ENCODE data around the gene SEC31B. TPM values are rescaled to one million over a fixed set of nuclear protein-coding genes. Genes with fewer than 3 reads are reported as not detected.

The SEC31B gene
- total RNA-seq, 4 donors from 2014 or later, result 8.8 to 24.9 (median 23.5) TPM

DNA sequence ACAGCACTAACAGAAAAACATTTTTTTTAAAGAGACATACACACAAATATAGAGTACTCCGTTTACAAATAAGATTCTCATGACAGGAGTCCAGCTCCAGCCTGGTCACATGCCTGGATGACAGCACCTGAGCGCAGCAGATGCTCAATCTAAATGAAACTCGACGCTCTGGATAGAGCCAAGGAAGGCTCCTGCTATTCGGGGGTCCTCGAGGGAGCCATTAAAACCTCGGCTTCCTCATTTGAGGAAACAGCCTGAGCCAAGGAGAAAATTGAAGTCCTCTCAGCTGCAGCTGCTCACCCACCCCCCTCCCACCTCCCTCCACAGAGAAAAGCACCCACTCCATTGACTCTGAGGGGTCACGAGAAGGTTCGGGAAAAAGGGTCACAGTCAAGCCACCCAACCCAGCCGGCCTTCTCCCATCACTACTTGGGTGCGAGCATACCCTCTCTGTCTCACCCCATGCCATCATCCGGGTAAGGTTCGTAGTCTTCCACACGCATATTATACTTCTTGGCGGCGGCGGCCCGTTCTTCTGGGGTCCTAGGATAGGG lies 9.3 kb upstream of the SEC31B start:
- peaks cover 0 to 19% (median 5%) of the 10 kb centered on the region in 4 donors for H3K4me1 ChIP-seq
- peaks cover 0 to 30% (median 0%) of the 10 kb centered on the region in 3 donors for H3K36me3 ChIP-seq
- no peaks in the 10 kb centered on the region for H3K9me3 ChIP-seq
- peak overlapping the region; percentile 79 to 83 (median 82) for H3K27ac ChIP-seq
- peak in 1 of 3 donors; percentile 50 for DNase-seq
- TF ChIP-seq POLR2A (IDR thresholded peaks at IDR 0.05), result no peak
- TF ChIP-seq, protein P1, sequence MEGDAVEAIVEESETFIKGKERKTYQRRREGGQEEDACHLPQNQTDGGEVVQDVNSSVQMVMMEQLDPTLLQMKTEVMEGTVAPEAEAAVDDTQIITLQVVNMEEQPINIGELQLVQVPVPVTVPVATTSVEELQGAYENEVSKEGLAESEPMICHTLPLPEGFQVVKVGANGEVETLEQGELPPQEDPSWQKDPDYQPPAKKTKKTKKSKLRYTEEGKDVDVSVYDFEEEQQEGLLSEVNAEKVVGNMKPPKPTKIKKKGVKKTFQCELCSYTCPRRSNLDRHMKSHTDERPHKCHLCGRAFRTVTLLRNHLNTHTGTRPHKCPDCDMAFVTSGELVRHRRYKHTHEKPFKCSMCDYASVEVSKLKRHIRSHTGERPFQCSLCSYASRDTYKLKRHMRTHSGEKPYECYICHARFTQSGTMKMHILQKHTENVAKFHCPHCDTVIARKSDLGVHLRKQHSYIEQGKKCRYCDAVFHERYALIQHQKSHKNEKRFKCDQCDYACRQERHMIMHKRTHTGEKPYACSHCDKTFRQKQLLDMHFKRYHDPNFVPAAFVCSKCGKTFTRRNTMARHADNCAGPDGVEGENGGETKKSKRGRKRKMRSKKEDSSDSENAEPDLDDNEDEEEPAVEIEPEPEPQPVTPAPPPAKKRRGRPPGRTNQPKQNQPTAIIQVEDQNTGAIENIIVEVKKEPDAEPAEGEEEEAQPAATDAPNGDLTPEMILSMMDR (IDR thresholded peaks at IDR 0.05), result no peak
- H3K27me3 ChIP-seq, result no peaks in the 10 kb centered on the region
- peak overlapping the region; percentile 66 to 93 (median 85) for H3K4me3 ChIP-seq

DNA sequence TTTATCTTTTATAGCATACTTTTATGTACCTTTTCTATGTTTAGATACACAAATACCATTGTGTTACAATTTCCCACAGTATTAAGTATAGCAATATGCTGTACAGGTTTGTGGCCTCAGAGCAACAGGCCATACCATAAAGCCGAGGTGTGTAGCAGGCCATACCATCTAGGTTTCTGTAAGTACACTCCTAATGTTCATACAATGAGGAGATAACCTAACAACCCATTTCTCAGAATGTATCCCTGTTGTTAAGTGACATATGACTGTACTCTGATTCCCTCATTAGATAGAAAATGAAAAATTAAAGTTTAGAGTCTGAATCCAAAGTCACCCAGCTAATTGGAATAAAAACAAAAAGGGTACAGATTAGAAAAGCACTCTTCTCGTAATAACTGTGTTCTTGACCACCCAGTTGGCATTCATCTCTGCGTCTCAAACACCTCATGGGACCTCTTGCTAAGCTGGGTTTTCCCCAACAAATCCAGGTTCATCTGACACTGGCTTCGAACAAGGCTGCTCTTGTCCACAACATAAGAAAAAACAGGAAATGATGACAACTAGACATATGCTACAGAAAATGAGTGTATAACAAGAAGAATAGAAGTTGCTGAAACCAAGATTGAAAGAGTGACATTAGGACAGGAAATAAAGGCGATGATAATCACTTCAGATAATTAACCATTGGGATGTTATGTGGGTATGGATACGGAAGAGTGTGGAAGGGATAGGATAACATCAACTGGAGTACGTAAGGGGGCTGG lies 8.6 kb upstream of the SEC31B start:
- DNase-seq, result no peak
- Histone ChIP-seq H3K4me1 (peaks cover 0 to 19% (median 5%) of the 10 kb centered on the region in 4 donors), H3K27me3 (no peaks in the 10 kb centered on the region), H3K4me3 (peak overlapping the region; percentile 66 to 93 (median 85)), H3K27ac (peak overlapping the region in 2 of 4 donors; percentile 79 to 83), H3K36me3 (peaks cover 0 to 37% (median 0%) of the 10 kb centered on the region in 3 donors), H3K9me3 (no peaks in the 10 kb centered on the region)
- TF ChIP-seq, protein P1 (IDR thresholded peaks at IDR 0.05), result no peak
- no peak for TF ChIP-seq POLR2A (IDR thresholded peaks at IDR 0.05)

DNA sequence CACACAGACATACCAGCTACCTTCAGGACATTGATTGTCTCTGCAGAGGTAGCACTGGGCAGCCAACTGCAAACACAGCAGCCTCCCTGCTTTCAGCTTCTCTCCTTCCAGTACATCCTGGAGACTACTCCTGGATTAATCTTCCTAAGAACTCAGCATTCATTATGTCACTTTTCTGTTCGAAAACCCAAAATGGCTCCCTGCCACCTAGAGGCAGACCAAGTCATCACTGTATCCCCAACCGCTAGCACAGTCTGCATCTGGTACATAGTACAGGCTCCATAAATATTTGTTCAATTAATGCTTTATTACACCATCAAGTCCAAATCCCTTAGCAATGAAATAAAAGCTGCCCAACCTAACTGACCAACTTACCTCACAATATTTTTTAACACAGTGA lies 5.0 kb upstream of the SEC31B start:
- Histone ChIP-seq H3K27me3 (no peaks in the 10 kb centered on the region), H3K9me3 (no peaks in the 10 kb centered on the region), H3K4me1 (peaks cover 0 to 18% (median 5%) of the 10 kb centered on the region in 4 donors), H3K27ac (no peak overlapping the region), H3K36me3 (peaks cover 0 to 48% (median 0%) of the 10 kb centered on the region in 3 donors), H3K4me3 (no peak overlapping the region)
- TF ChIP-seq, protein P1 (IDR thresholded peaks at IDR 0.05), result no peak
- TF ChIP-seq POLR2A (IDR thresholded peaks at IDR 0.05), result no peak
- no peak for DNase-seq

DNA sequence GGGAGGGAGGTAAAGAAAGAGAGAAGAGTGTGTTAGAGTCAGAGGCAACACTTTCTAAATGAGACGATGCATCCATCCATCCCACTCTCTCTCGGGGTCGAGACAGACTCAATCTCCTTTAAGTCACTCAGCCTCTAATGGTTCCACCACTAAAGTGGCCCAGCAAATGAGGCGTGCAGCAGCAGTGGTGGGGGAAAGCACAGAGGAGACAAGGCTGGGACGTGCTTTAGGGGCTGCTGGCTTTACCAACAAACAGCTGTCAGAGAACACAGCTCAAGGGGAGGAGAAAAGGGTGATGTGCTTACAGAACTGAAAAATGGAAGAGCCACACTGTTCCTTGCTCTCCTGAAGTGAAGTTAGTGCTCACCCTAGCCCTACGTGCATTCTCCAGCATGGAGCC lies 4.5 kb upstream of the SEC31B start:
- no peak for DNase-seq
- H3K9me3 ChIP-seq, result no peaks in the 10 kb centered on the region
- H3K4me1 ChIP-seq, result peaks cover 0 to 22% (median 5%) of the 10 kb centered on the region in 4 donors
- TF ChIP-seq, protein P1 (IDR thresholded peaks at IDR 0.05), result no peak
- TF ChIP-seq POLR2A (IDR thresholded peaks at IDR 0.05), result no peak
- H3K27me3 ChIP-seq, result no peaks in the 10 kb centered on the region
- H3K4me3 ChIP-seq, result no peak overlapping the region
- peaks cover 0 to 48% (median 0%) of the 10 kb centered on the region in 3 donors for H3K36me3 ChIP-seq
- no peak overlapping the region for H3K27ac ChIP-seq

DNA sequence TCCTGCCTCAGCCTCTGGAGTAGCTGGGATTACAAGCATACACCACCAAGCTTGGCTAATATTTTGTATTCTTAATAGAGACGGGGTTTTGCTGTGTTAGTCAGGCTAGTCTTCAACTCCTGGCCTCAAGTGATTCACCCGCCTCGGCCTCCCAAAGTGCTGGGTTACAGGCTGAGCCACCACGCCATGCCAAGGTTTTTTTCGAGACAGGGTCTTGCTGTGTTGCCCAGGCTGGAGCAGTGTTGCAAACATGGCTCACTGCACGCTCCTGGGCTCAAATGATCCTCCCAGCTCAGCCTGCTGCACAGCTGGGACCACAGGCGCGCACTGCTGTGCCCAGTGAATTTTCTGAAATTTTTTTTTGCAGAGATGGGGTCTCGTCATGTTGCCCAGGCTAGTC lies 3.3 kb upstream of the SEC31B start:
- no peak for DNase-seq
- Histone ChIP-seq H3K4me3 (no peak overlapping the region), H3K36me3 (peaks cover 0 to 48% (median 0%) of the 10 kb centered on the region in 3 donors), H3K27ac (no peak overlapping the region), H3K4me1 (peaks cover 0 to 16% (median 4%) of the 10 kb centered on the region in 4 donors), H3K27me3 (no peaks in the 10 kb centered on the region), H3K9me3 (no peaks in the 10 kb centered on the region)
- TF ChIP-seq, protein P1 (IDR thresholded peaks at IDR 0.05), result no peak
- no peak for TF ChIP-seq POLR2A (IDR thresholded peaks at IDR 0.05)

All from Peyer's patch (tissue), 4 donors.